ENCODE results near the gene UBA3. TPM values are rescaled to one million over a fixed set of nuclear protein-coding genes. Genes with fewer than 3 reads are reported as not detected.

Gene UBA3
- total RNA-seq, 2 donors from 2014 or later: 57.4 to 59.0 TPM

DNA sequence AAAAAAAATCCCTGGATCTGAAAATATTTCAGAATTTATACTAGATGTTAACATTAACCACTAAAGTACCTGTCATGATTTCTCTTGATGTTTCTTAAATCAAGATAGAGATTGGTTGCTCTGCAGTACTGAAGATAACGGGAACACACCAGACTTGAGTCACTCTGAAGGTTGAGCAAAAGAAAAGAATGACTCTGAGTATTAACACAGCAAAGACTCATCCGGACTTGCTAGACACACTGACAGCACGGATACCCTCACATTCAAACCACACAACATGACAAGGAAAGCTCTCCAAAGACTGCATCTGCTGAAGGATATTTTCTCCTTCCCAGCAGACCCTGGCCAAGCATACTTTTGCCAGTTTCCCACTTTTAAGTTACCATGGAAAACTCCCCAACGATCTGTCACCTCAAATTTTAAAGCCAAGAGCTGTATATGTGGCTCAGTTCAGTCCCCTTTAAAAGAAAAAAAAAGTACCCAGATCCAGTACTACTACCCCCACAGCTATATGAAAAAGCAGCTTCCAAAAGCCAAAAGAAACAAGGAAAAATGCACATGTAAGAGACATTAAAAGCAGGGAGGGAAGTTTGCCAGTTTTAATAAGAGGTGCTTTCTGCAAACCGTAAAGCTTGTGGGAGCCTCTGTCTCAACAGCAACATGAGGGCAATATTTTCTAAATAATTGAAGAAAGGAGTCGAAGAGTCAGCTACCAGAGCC lies 74.9 kb downstream of the UBA3 start:
- H3K9ac ChIP-seq (ENCODE audit: low read depth in 2 of 2, low read length in 2 of 2): no peak overlapping the region
- TF ChIP-seq, protein P1, sequence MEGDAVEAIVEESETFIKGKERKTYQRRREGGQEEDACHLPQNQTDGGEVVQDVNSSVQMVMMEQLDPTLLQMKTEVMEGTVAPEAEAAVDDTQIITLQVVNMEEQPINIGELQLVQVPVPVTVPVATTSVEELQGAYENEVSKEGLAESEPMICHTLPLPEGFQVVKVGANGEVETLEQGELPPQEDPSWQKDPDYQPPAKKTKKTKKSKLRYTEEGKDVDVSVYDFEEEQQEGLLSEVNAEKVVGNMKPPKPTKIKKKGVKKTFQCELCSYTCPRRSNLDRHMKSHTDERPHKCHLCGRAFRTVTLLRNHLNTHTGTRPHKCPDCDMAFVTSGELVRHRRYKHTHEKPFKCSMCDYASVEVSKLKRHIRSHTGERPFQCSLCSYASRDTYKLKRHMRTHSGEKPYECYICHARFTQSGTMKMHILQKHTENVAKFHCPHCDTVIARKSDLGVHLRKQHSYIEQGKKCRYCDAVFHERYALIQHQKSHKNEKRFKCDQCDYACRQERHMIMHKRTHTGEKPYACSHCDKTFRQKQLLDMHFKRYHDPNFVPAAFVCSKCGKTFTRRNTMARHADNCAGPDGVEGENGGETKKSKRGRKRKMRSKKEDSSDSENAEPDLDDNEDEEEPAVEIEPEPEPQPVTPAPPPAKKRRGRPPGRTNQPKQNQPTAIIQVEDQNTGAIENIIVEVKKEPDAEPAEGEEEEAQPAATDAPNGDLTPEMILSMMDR (IDR thresholded peaks at IDR 0.05): no peak
- intact Hi-C loops (cut with DNase I): no loop called here
- no peak for DNase-seq
- H3K27ac ChIP-seq: no peak overlapping the region
- H3K9me3 ChIP-seq: no peaks in the 10 kb centered on the region
- H3K27me3 ChIP-seq: no peaks in the 10 kb centered on the region
- no peaks in the 10 kb centered on the region for H3K36me3 ChIP-seq
- no peaks in the 10 kb centered on the region for H3K4me1 ChIP-seq
- H3K4me3 ChIP-seq: no peak overlapping the region

Small RNA genes lying within 50 kb of the gene (microRNA-seq; reads per million reads assigned to microRNA genes)
- 3.9 reads per million for gene MIR3136

Other genes with a start within 250 kb of the UBA3 start
- gene TAFA4, start 147.8 kb downstream of the UBA3 start, total RNA-seq: under 1 TPM in 1 of 2 donors, not detected in 1; 0.16 TPM
- 10 to 100 TPM in 1 of 2 donors, 1 to 10 TPM in 1; 9.1 to 13.2 TPM for gene EOGT, start 66.7 kb downstream of the UBA3 start, total RNA-seq
- gene TMF1, start 28.0 kb downstream of the UBA3 start, total RNA-seq: 10 to 100 TPM; 39.0 to 60.2 TPM
- 100 to 1,000 TPM in 1 of 2 donors, 10 to 100 TPM in 1; 77.8 to 156 TPM for gene ARL6IP5, start 4.6 kb upstream of the UBA3 start, total RNA-seq
- under 1 TPM in 1 of 2 donors, not detected in 1; 0.11 TPM for gene LMOD3, start 42.2 kb upstream of the UBA3 start, total RNA-seq